Panc1 (cell line): Measurements from ENCODE around the gene KCNT1. TPM values are rescaled to one million over a fixed set of nuclear protein-coding genes. Genes with fewer than 3 reads are reported as not detected.

ENCODE experiments used
- ATAC-seq: fragments of 200-7000 bp; cut with Tn5 transposase; 2 replicates; pipeline ENCODE4 v1.9.1; 2020; ENCODE audit warnings: mild to moderate bottlenecking, moderate library complexity
- BruUV-seq: library from RNA; stranded (reverse); fragments of 400-500 nt; replicated peaks from 2 replicates; lab custom pipeline; 2021; lab: Mats Ljungman, UMichigan
- CTCF ChIA-PET: fragments of 300-600 bp; sonication (Branson Sonifier 250); formaldehyde crosslinking; loops from one replicate; lab custom pipeline; 2022; ENCODE audit warnings: antibody characterized with exemption; lab: Charles Lee
- POLR2A ChIA-PET: fragments of 300-600 bp; sonication (Branson Sonifier 250); formaldehyde crosslinking; loops from one replicate; lab custom pipeline; 2022; ENCODE audit warnings: antibody characterized with exemption; lab: Charles Lee
- DNase-seq: peaks from one replicate; pipeline ENCODE4 v3.0.0-alpha.2; 2010; ENCODE audit warnings: low read depth, low spot score
- H3K27ac ChIP-seq: 2 replicates; pipeline ENCODE4 v1.5.1; 2011; ENCODE audit warnings: mild to moderate bottlenecking, low read length, inconsistent platforms
- H3K27me3 ChIP-seq: fragments of 200-500 bp; sonication (Bioruptor generic); 2 replicates; pipeline ENCODE4 v1.6.0; 2014; ENCODE audit warnings: low read length, inconsistent platforms; ENCODE audit not compliant: control insufficient read depth, insufficient read depth
- H3K36me3 ChIP-seq: fragments of 200-500 bp; sonication (Bioruptor generic); 2 replicates; pipeline ENCODE4 v1.5.1; 2014; ENCODE audit warnings: inconsistent platforms, mild to moderate bottlenecking, low read length, moderate library complexity; ENCODE audit not compliant: control insufficient read depth, insufficient read depth
- H3K4me1 ChIP-seq: 2 replicates; pipeline ENCODE4 v1.5.1; 2011; ENCODE audit warnings: inconsistent platforms, mild to moderate bottlenecking, low read length, moderate library complexity; ENCODE audit not compliant: control insufficient read depth, insufficient read depth
- H3K4me3 ChIP-seq, 2 experiments: 2 replicates each; pipeline ENCODE4 v1.5.1; 2011 to 2012; ENCODE audit warnings: low read depth in 2 of 2, low read length in 2 of 2, mild to moderate bottlenecking in 2 of 2, inconsistent platforms in 1 of 2, moderate library complexity in 1 of 2
- H3K9me3 ChIP-seq: fragments of 200-500 bp; sonication (Bioruptor generic); 2 replicates; pipeline ENCODE4 v1.5.1; 2014; ENCODE audit warnings: low read depth, mild to moderate bottlenecking, inconsistent platforms, low read length, moderate library complexity; ENCODE audit not compliant: control insufficient read depth, insufficient read depth
- CTCF ChIP-seq: fragments of 450-650 bp; IDR thresholded peaks from 2 replicates; pipeline ENCODE4 v1.5.1; 2017; ENCODE audit warnings: mild to moderate bottlenecking
- POLR2AphosphoS5 ChIP-seq: IDR thresholded peaks from 2 replicates; pipeline ENCODE4 v1.6.1; 2012; ENCODE audit warnings: mild to moderate bottlenecking, low read depth, low read length, moderate library complexity
- REST ChIP-seq, 2 experiments: IDR thresholded peaks; 2 replicates each; pipeline ENCODE4 v1.6.1; 2011 to 2012; ENCODE audit warnings: low read depth in 2 of 2, control low read depth in 1 of 2, low read length in 1 of 2, mild to moderate bottlenecking in 1 of 2, moderate library complexity in 1 of 2; ENCODE audit not compliant: insufficient read depth in 1 of 2
- SIN3A ChIP-seq: IDR thresholded peaks from 2 replicates; pipeline ENCODE4 v1.6.1; 2012; ENCODE audit warnings: low read depth, mild to moderate bottlenecking, low read length, moderate library complexity, borderline replicate concordance; ENCODE audit not compliant: insufficient read depth
- TCF7L2 ChIP-seq: IDR thresholded peaks from 2 replicates; pipeline ENCODE4 v1.6.1; 2011; ENCODE audit warnings: mild to moderate bottlenecking, low read depth, low read length, inconsistent platforms
- in situ Hi-C: cut with HindIII; loops from 2 replicates; pipeline ENCODE4 v1.10.0; 2016; ENCODE audit warnings: low sequenced_read_pairs, low pct_unique_long_range_greater_than_20kb
- intact Hi-C: fragments of 100-400 bp; cut with micrococcal nuclease; formaldehyde crosslinking; loops from one replicate; pipeline ENCODE4 v1.10.0; 2022; ENCODE audit not compliant: unreplicated experiment
- total RNA-seq: library from RNA; stranded (reverse); gene quantifications from one replicate; pipeline ENCODE4 v1.2.1, GENCODE V29; 2021; ENCODE audit not compliant: unreplicated experiment

The KCNT1 gene
- total RNA-seq, 1 experiment from 2014 or later = not detected

- no peak overlapping the region for H3K4me3 ChIP-seq
- CTCF ChIA-PET = no interaction called here
- H3K27ac ChIP-seq = no peak overlapping the region
- no peaks in the 10 kb centered on the region for H3K4me1 ChIP-seq
- in situ Hi-C loops (no loop called here), intact Hi-C loops (no loop called here)
- no TSS peak for BruUV-seq
- no peaks in the 10 kb centered on the region for H3K9me3 ChIP-seq
- no peaks in the 10 kb centered on the region for H3K36me3 ChIP-seq
- ATAC-seq (no peak), DNase-seq (no peak)
- POLR2A ChIA-PET = no interaction called here
- H3K27me3 ChIP-seq = no peaks in the 10 kb centered on the region
- no peak for TF ChIP-seq SIN3A
- TF ChIP-seq TCF7L2 = no peak
- no peak for TF ChIP-seq CTCF
- no peak for TF ChIP-seq REST (IDR thresholded peaks at IDR 0.05; ENCODE audit: insufficient read depth in 1 of 2, low read depth in 2 of 2, low read length in 1 of 2)
- TF ChIP-seq POLR2AphosphoS5 = no peak
These were observed 21.9 kb upstream of the KCNT1 start for GRCh38 chr9:135680056-135680455.

- Histone ChIP-seq H3K27me3 (no peaks in the 10 kb centered on the region), H3K36me3 (no peaks in the 10 kb centered on the region), H3K4me3 (no peak overlapping the region), H3K27ac (no peak overlapping the region), H3K9me3 (no peaks in the 10 kb centered on the region), H3K4me1 (no peaks in the 10 kb centered on the region)
- CTCF ChIA-PET = no interaction called here
- intact Hi-C loops = no loop called here
- no peak for TF ChIP-seq REST (IDR thresholded peaks at IDR 0.05; ENCODE audit: insufficient read depth in 1 of 2, low read depth in 2 of 2, low read length in 1 of 2)
- TF ChIP-seq CTCF = no peak
- TF ChIP-seq TCF7L2 = no peak
- TF ChIP-seq POLR2AphosphoS5 = no peak
- no peak for TF ChIP-seq SIN3A
- no TSS peak for BruUV-seq
- in situ Hi-C loops = no loop called here
- DNase-seq = no peak
- POLR2A ChIA-PET = no interaction called here
- no peak for ATAC-seq
These were observed 20.8 kb upstream of the KCNT1 start for GRCh38 chr9:135681161-135681560.
